Body of pancreas (tissue), 4 donors: ENCODE data around the gene IGSF23. TPM values are rescaled to one million over a fixed set of nuclear protein-coding genes. Genes with fewer than 3 reads are reported as not detected.

ENCODE experiments used
- ATAC-seq: fragments of 150-250 bp; one replicate; pipeline ENCODE4 v1.9.1; 2016
- DNase-seq, 4 donors: peaks; one replicate each; pipeline ENCODE4 v3.0.0-alpha.2; 2019
- H3K27ac ChIP-seq, 4 donors: fragments of 200-600 bp; sonication (generic); 1 replicate in 3 of 4; 2 replicates in 1 of 4; pipeline versions ENCODE4 v1.5.1 to v1.6.1; 2016 to 2019; ENCODE audit warnings: mild to moderate bottlenecking in 1 of 4, mixed read lengths in 1 of 4, moderate library complexity in 1 of 4
- H3K27me3 ChIP-seq, 2 donors: fragments of 200-600 bp; sonication (generic); one replicate each; pipeline ENCODE4 v1.6.0; 2016; ENCODE audit warnings: mild to moderate bottlenecking in 1 of 2
- H3K36me3 ChIP-seq, 2 donors: fragments of 200-600 bp; sonication (generic); replicated peaks in 1 of 2; 2 replicates each; pipeline ENCODE4 v1.5.1; 2016; ENCODE audit warnings: low read depth in 2 of 2; ENCODE audit not compliant: insufficient read depth in 1 of 2
- H3K4me1 ChIP-seq: fragments of 200-600 bp; sonication (generic); one replicate; pipeline ENCODE4 v1.6.0; 2016
- H3K4me3 ChIP-seq, 2 donors: fragments of 200-600 bp; sonication (generic); 1 replicate in 1 of 2; 2 replicates in 1 of 2; pipeline ENCODE4 v1.5.1; 2016 to 2019
- H3K9me3 ChIP-seq, 3 donors: fragments of 200-600 bp; sonication (generic); 1 replicate in 2 of 3; 2 replicates in 1 of 3; pipeline ENCODE4 v1.5.1; 2016
- POLR2A ChIP-seq, 3 donors: fragments of 450-650 bp; IDR thresholded peaks; one replicate each; pipeline ENCODE4 v1.6.1; 2016; ENCODE audit warnings: antibody characterized with exemption in 3 of 3, mild to moderate bottlenecking in 2 of 3
- WGBS, 2 donors: methylation state at CpG; one replicate each; pipeline ENCODE4 v1.1.5; 2017; 5-methylcytosine and 5-hydroxymethylcytosine counted together
- intact Hi-C: fragments of 100-400 bp; cut with DNase I; formaldehyde crosslinking; loops from one replicate; pipeline ENCODE4 v1.15.1; 2023
- total RNA-seq, 2 donors: library from RNA; depleted of rRNA; stranded (reverse); fragments of >200 nt; gene quantifications; one replicate each; pipeline ENCODE4 v1.1.0, GENCODE V29; 2016
- TF ChIP-seq, protein P1 (sequence below), 7 experiments: fragments of 450-650 bp in 4 of 7; fragments of 200-600 bp in 3 of 7; sonication (generic) in 3 of 7; IDR thresholded peaks; one replicate each; pipeline ENCODE4 v1.5.1; 2016 to 2019; ENCODE audit warnings: antibody characterized with exemption in 7 of 7

The IGSF23 gene
- total RNA-seq, 2 donors from 2014 or later: 3.1 TPM; not detected in 1

DNA sequence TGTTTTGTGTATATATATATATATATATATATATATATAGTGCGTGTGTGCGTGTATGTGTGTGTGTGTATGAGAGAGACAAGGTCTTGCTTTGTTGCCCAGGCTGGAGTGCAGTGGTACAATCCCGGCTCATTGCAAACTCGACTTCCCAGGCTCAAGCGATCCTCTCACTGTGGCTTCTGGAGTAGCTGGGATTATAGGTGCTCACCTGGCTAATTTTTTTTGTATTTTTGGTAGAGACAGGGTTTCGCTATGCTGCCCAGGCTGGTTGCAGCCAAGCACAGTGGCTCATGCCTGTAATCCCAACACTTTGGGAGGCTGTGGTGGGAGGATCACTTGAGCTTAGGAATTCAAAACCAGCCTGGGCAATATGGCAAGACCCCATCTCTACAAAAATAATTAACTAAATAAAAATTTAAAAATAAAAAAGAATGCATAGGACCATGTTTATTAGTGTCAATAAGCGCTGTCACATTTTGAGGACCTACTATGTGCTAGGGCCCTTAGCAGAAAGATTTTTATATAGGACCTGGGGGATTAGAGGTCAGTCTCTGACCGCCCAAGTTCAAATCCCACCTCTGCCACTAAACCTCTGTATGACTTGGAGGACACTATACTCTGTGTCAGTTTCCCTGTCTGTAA is 32.2 kb downstream of the IGSF23 start:
- intact Hi-C loops: no loop called here
- Histone ChIP-seq H3K4me1 (peaks cover 13% of the 10 kb centered on the region), H3K27me3 (no peaks in the 10 kb centered on the region), H3K27ac (no peak overlapping the region), H3K36me3 (peaks cover 4 to 7% of the 10 kb centered on the region in 2 donors), H3K4me3 (no peak overlapping the region), H3K9me3 (no peaks in the 10 kb centered on the region)
- DNase-seq: no peak
- no peak for ATAC-seq
- 70 to 78% methylated on average over 8 of the region's 8 CpGs for WGBS, 2 donors
- TF ChIP-seq POLR2A (IDR thresholded peaks at IDR 0.05): no peak
- TF ChIP-seq, protein P1, sequence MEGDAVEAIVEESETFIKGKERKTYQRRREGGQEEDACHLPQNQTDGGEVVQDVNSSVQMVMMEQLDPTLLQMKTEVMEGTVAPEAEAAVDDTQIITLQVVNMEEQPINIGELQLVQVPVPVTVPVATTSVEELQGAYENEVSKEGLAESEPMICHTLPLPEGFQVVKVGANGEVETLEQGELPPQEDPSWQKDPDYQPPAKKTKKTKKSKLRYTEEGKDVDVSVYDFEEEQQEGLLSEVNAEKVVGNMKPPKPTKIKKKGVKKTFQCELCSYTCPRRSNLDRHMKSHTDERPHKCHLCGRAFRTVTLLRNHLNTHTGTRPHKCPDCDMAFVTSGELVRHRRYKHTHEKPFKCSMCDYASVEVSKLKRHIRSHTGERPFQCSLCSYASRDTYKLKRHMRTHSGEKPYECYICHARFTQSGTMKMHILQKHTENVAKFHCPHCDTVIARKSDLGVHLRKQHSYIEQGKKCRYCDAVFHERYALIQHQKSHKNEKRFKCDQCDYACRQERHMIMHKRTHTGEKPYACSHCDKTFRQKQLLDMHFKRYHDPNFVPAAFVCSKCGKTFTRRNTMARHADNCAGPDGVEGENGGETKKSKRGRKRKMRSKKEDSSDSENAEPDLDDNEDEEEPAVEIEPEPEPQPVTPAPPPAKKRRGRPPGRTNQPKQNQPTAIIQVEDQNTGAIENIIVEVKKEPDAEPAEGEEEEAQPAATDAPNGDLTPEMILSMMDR (IDR thresholded peaks at IDR 0.05): no peak

- peaks cover 13% of the 10 kb centered on the region for H3K4me1 ChIP-seq
- intact Hi-C loops: no loop called here
- no peak overlapping the region for H3K27ac ChIP-seq
- ATAC-seq (no peak), DNase-seq (no peak)
- 89 to 100% methylated on average over 3 of the region's 3 CpGs for WGBS, 2 donors
- TF ChIP-seq POLR2A (IDR thresholded peaks at IDR 0.05): no peak
- TF ChIP-seq, protein P1 (IDR thresholded peaks at IDR 0.05): no peak
- no peak overlapping the region for H3K4me3 ChIP-seq
- H3K36me3 ChIP-seq: peaks cover 4 to 7% of the 10 kb centered on the region in 2 donors
- H3K27me3 ChIP-seq: no peaks in the 10 kb centered on the region
- no peaks in the 10 kb centered on the region for H3K9me3 ChIP-seq
Measured at GRCh38 chr19:44646049-44646416, 32.7 kb downstream of the IGSF23 start.

DNA sequence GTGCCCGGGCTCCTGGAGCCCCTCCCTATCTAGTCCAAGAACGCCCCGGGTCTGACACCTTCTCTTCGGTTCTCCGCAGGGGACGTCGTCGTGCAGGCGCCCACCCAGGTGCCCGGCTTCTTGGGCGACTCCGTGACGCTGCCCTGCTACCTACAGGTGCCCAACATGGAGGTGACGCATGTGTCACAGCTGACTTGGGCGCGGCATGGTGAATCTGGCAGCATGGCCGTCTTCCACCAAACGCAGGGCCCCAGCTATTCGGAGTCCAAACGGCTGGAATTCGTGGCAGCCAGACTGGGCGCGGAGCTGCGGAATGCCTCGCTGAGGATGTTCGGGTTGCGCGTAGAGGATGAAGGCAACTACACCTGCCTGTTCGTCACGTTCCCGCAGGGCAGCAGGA is 33.8 kb downstream of the IGSF23 start:
- Histone ChIP-seq H3K36me3 (peaks cover 7 to 10% of the 10 kb centered on the region in 2 donors), H3K27ac (no peak overlapping the region), H3K4me1 (peaks cover 13% of the 10 kb centered on the region), H3K27me3 (no peaks in the 10 kb centered on the region), H3K4me3 (no peak overlapping the region), H3K9me3 (no peaks in the 10 kb centered on the region)
- ATAC-seq: no peak
- no peak for TF ChIP-seq POLR2A (IDR thresholded peaks at IDR 0.05)
- TF ChIP-seq, protein P1 (IDR thresholded peaks at IDR 0.05): no peak
- DNase-seq: no peak
- intact Hi-C loops: no loop called here
- 83 to 93% methylated on average over 30 to 31 of the region's 31 CpGs for WGBS, 2 donors

DNA sequence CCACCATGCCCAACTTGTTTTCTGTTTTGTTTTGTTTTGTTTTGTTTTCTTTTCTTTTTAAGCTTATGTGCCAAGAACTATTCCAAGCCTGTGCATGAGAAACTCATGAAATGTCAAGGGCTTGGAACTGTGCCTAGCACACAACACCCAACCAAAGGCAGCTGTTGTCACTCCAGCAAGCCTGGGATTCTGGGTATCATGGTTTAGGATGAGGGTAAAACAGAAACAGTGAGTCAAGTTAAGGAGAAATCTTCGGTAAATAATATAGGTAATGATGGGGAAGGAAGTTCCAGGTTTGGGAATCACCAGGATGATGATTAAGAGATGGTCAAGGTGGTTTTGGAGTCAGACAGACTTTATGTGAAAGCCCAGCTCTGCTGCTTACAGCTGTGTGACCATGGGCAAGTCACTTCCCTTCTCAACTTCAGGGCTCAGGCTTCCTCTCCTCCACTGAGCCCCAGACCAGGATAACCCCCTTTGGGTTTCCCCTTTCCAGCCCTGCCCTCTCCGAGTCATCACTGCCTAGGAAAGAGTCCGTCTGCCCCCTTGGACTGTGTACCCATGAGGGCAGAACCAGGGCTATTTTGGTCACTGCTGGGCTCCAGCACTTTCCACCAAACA is 35.4 kb downstream of the IGSF23 start:
- peak in 1 of 4 donors; percentile 46 for DNase-seq
- Histone ChIP-seq H3K27ac (no peak overlapping the region), H3K36me3 (peaks cover 7 to 12% of the 10 kb centered on the region in 2 donors), H3K9me3 (no peaks in the 10 kb centered on the region), H3K4me3 (no peak overlapping the region), H3K27me3 (no peaks in the 10 kb centered on the region), H3K4me1 (peaks cover 8% of the 10 kb centered on the region)
- TF ChIP-seq POLR2A (IDR thresholded peaks at IDR 0.05): no peak
- TF ChIP-seq, protein P1 (IDR thresholded peaks at IDR 0.05): no peak
- intact Hi-C loops: no loop called here
- 68 to 77% methylated on average over 3 of the region's 3 CpGs for WGBS, 2 donors
- ATAC-seq: no peak
